GM18907 (cell line): ENCODE measurements around the gene HOXC11.

Experiments used
- ATAC-seq: cut with Tn5 transposase; IDR thresholded peaks from one replicate; pipeline ENCODE4 v1.9.1; 2021; ENCODE audit warnings: mild to moderate bottlenecking, moderate library complexity; ENCODE audit not compliant: unreplicated experiment

HOXC11 gene

GRCh38 chr12:53983568-53983949 lies 10.6 kb downstream of the HOXC11 start:
- ATAC-seq: no peak

GRCh38 chr12:53983950-53984572 lies 11.1 kb downstream of the HOXC11 start:
- no peak for ATAC-seq

- ATAC-seq: no peak
Measured at GRCh38 chr12:53984901-53985691, 12.2 kb downstream of the HOXC11 start, which contains the start of gene HOXC10. Gene HOXC10 (plus strand): TSS chr12:53985146. CDS start chr12:53985260, 114 bp downstream.

- no peak for ATAC-seq
Measured at GRCh38 chr12:53985692-53985993, 12.7 kb downstream of the HOXC11 start.

GRCh38 chr12:53985994-53986685 lies 13.2 kb downstream of the HOXC11 start:
- no peak for ATAC-seq

- ATAC-seq: no peak
Measured at GRCh38 chr12:53986686-53987483, 14.0 kb downstream of the HOXC11 start.

GRCh38 chr12:53987787-53988230 lies 14.9 kb downstream of the HOXC11 start:
- ATAC-seq: no peak

GRCh38 chr12:53988541-53989226 lies 15.8 kb downstream of the HOXC11 start:
- ATAC-seq: no peak

GRCh38 chr12:53989227-53990113 lies 16.5 kb downstream of the HOXC11 start:
- ATAC-seq: no peak

GRCh38 chr12:53990311-53991076 lies 17.6 kb downstream of the HOXC11 start:
- ATAC-seq: no peak

- no peak for ATAC-seq
Measured at GRCh38 chr12:53991077-53991460, 18.1 kb downstream of the HOXC11 start.

GRCh38 chr12:53992377-53992889 lies 19.5 kb downstream of the HOXC11 start:
- no peak for ATAC-seq

- ATAC-seq: no peak
Measured at GRCh38 chr12:53993162-53994008, 20.5 kb downstream of the HOXC11 start.

- no peak for ATAC-seq
Measured at GRCh38 chr12:53994009-53994263, 21.0 kb downstream of the HOXC11 start.

GRCh38 chr12:53994264-53995001 lies 21.5 kb downstream of the HOXC11 start:
- no peak for ATAC-seq

GRCh38 chr12:53995002-53995377 lies 22.1 kb downstream of the HOXC11 start:
- ATAC-seq: no peak
